NB4 (cell line): ENCODE results near the gene NPC2.
A peak's percentile ranks its signal among the peaks of the same experiment; 100 is the strongest.

Experiments
- CTCF ChIP-seq: IDR thresholded peaks from one replicate; pipeline ENCODE4 v1.5.1; 2012; ENCODE audit warnings: low read depth, low read length
- POLR2A ChIP-seq: IDR thresholded peaks from 2 replicates; pipeline ENCODE4 v1.6.1; 2011; ENCODE audit warnings: mild to moderate bottlenecking; ENCODE audit not compliant: insufficient read length; ENCODE audit errors: extremely low read depth

DNA sequence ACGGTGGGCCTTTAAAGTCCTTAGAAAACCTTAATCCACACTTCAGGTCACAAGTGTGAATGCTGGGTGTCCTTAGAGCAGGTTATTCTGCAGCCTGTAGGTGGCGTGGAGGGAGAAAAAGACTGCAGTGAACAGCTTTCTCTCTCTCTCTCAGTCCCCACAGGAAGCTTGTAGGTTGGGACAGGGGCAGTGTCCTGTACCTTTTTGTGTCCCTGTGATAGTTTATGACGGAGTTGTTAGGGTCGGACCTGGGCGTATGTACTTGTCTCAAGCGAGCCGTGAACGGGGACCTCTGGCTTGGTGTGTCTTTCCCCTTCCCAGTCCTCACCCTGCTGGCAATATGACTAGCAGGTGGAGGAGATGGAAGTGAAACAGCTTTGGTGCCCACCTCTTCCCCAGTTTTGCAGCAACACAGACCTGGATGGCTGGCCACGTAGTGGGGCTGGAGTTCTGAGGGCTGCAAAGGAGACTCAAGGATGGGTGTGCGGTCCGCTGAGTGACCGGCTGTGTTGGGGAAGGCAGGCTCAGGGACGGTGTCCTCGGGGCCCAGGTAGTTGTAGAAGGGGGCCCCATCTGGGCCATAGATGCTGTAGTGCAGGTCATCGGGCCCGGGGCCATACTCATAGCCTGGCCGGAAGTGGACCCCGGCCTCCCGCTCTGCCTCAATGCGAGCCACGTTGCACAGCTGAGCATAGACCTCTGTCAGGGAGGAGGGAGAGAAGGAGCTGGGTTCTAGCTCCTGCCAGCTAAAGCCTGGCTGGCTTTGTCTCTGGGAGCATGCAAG is 9.3 kb upstream of the NPC2 start:
- peak; percentile 49 for TF ChIP-seq CTCF
- TF ChIP-seq POLR2A = no peak
